Vein endothelial cell (primary cell): Measurements from ENCODE around the gene SLC38A7. TPM values are rescaled to one million over a fixed set of nuclear protein-coding genes. Genes with fewer than 3 reads are reported as not detected.

Experiments
- total RNA-seq: library from RNA; depleted of rRNA; stranded (reverse); fragments of >200 nt; gene quantifications from 2 replicates; pipeline ENCODE4 v1.2.3, GENCODE V29; 2012

The SLC38A7 gene, protein sequence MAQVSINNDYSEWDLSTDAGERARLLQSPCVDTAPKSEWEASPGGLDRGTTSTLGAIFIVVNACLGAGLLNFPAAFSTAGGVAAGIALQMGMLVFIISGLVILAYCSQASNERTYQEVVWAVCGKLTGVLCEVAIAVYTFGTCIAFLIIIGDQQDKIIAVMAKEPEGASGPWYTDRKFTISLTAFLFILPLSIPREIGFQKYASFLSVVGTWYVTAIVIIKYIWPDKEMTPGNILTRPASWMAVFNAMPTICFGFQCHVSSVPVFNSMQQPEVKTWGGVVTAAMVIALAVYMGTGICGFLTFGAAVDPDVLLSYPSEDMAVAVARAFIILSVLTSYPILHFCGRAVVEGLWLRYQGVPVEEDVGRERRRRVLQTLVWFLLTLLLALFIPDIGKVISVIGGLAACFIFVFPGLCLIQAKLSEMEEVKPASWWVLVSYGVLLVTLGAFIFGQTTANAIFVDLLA
- 34.9 and 38.8 TPM in 2 replicates for total RNA-seq

GRCh38 chr16:58684354-58685083 is at the start of gene SLC38A7:
TSS of gene SLC38A7 (minus strand) at chr16:58684770. CDS start at chr16:58680126, 4,644 bp downstream.

GRCh38 chr16:58733671-58734458 is 49.3 kb upstream of the SLC38A7 start, which contains the start of gene GOT2:
TSS of gene GOT2 (minus strand) at chr16:58734316. CDS start at chr16:58734228, 88 bp downstream.

GRCh38 chr16:58629733-58630640 is 54.6 kb downstream of the SLC38A7 start, which contains the start of gene CNOT1:
TSS of gene CNOT1 (minus strand) at chr16:58629826. CDS start at chr16:58599337, 30,489 bp downstream.

Other genes with a start within 250 kb of the SLC38A7 start
- 63.3 and 127 TPM in 2 replicates for gene NDRG4, start 184.6 kb downstream of the SLC38A7 start, total RNA-seq
- 7.6 and 11.4 TPM in 2 replicates for gene SETD6, start 169.3 kb downstream of the SLC38A7 start, total RNA-seq
- 147 and 168 TPM in 2 replicates for gene CNOT1, start 54.9 kb downstream of the SLC38A7 start, total RNA-seq
- 67.9 and 69.4 TPM in 2 replicates for gene GOT2, start 49.5 kb upstream of the SLC38A7 start, total RNA-seq